Tibial nerve (tissue), 4 donors: ENCODE measurements around the gene LRG1. TPM values are rescaled to one million over a fixed set of nuclear protein-coding genes. Genes with fewer than 3 reads are reported as not detected.

Experiments used
- DNase-seq, 2 donors: peaks; one replicate each; pipeline ENCODE4 v3.0.0-alpha.2; 2019; ENCODE audit warnings: low spot score in 2 of 2
- H3K27ac ChIP-seq, 4 donors: fragments of 200-600 bp; sonication (generic) in 3 of 4; one replicate each; pipeline ENCODE4 v1.5.1; 2017 to 2019; ENCODE audit warnings: mild to moderate bottlenecking in 1 of 4
- H3K27me3 ChIP-seq, 2 donors: fragments of 200-600 bp; sonication (generic) in 1 of 2; one replicate each; pipeline versions ENCODE4 v1.5.1 to v1.6.0; 2017 to 2019
- H3K36me3 ChIP-seq, 3 donors: fragments of 200-600 bp; sonication (generic); one replicate each; pipeline ENCODE4 v1.5.1; 2018 to 2019
- H3K4me1 ChIP-seq, 4 donors: fragments of 200-600 bp; sonication (generic) in 3 of 4; one replicate each; pipeline ENCODE4 v1.5.1; 2017 to 2019
- H3K4me3 ChIP-seq, 4 donors: fragments of 200-600 bp; sonication (generic) in 3 of 4; one replicate each; pipeline ENCODE4 v1.5.1; 2017 to 2019; ENCODE audit warnings: mild to moderate bottlenecking in 1 of 4, moderate library complexity in 1 of 4
- H3K9me3 ChIP-seq, 4 donors: fragments of 200-600 bp; sonication (generic) in 3 of 4; one replicate each; pipeline ENCODE4 v1.5.1; 2017 to 2019
- EP300 ChIP-seq, 2 donors: sonication (generic); formaldehyde crosslinking; IDR thresholded peaks; one replicate each; pipeline ENCODE4 v1.6.1; 2017; ENCODE audit warnings: antibody characterized with exemption in 2 of 2, mild to moderate bottlenecking in 1 of 2
- POLR2A ChIP-seq, 2 donors: fragments of 450-650 bp; IDR thresholded peaks; one replicate each; pipeline ENCODE4 v1.6.1; 2017; ENCODE audit warnings: antibody characterized with exemption in 2 of 2, mild to moderate bottlenecking in 2 of 2, moderate library complexity in 2 of 2
- WGBS, 2 donors: methylation state at CpG; one replicate each; pipeline ENCODE4 v1.1.5; 2018; 5-methylcytosine and 5-hydroxymethylcytosine counted together
- total RNA-seq, 4 donors: library from RNA; depleted of rRNA; stranded (reverse); fragments of >200 nt; gene quantifications; one replicate each; pipeline ENCODE4 v1.1.0, GENCODE V29; 2016
- TF ChIP-seq, protein P1 (sequence below), 5 experiments: fragments of 200-600 bp in 3 of 5; fragments of 450-650 bp in 2 of 5; sonication (generic) in 3 of 5; IDR thresholded peaks; one replicate each; pipeline ENCODE4 v1.5.1; 2016 to 2019; ENCODE audit warnings: antibody characterized with exemption in 5 of 5, mild to moderate bottlenecking in 3 of 5, moderate library complexity in 2 of 5

LRG1 gene
- total RNA-seq, 4 donors from 2014 or later, result 0.66 to 2.5 (median 1.4) TPM

DNA sequence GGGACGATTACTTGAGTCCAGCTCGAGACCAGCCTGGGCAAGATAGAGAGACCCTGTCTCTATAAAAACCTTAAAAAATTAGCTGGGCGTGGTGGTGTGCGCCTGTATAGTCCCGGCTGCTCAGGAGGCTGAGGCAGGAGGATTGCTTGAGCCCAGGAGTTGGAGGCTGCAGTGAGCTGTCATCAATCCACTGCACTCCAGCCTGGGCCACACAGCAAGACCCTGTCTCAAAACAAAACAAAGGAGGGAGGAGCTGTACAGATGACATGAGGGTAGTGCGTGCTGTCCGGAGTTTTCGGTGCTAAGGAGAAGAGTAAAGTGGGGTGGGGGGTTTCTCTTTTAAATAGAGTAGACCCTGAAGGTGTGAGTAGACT is 45.2 kb downstream of the LRG1 start:
- no peak overlapping the region for H3K27ac ChIP-seq
- no peaks in the 10 kb centered on the region for H3K9me3 ChIP-seq
- no peak for DNase-seq
- H3K36me3 ChIP-seq, result peaks cover 8 to 91% (median 19%) of the 10 kb centered on the region in 3 donors
- TF ChIP-seq EP300 (IDR thresholded peaks at IDR 0.05) (no peak), POLR2A (IDR thresholded peaks at IDR 0.05) (no peak)
- TF ChIP-seq, protein P1, sequence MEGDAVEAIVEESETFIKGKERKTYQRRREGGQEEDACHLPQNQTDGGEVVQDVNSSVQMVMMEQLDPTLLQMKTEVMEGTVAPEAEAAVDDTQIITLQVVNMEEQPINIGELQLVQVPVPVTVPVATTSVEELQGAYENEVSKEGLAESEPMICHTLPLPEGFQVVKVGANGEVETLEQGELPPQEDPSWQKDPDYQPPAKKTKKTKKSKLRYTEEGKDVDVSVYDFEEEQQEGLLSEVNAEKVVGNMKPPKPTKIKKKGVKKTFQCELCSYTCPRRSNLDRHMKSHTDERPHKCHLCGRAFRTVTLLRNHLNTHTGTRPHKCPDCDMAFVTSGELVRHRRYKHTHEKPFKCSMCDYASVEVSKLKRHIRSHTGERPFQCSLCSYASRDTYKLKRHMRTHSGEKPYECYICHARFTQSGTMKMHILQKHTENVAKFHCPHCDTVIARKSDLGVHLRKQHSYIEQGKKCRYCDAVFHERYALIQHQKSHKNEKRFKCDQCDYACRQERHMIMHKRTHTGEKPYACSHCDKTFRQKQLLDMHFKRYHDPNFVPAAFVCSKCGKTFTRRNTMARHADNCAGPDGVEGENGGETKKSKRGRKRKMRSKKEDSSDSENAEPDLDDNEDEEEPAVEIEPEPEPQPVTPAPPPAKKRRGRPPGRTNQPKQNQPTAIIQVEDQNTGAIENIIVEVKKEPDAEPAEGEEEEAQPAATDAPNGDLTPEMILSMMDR (IDR thresholded peaks at IDR 0.05), result no peak
- H3K4me1 ChIP-seq, result no peaks in the 10 kb centered on the region
- H3K27me3 ChIP-seq, result no peaks in the 10 kb centered on the region
- 94 to 95% methylated on average over 8 of the region's 8 CpGs for WGBS, 2 donors
- no peak overlapping the region for H3K4me3 ChIP-seq

DNA sequence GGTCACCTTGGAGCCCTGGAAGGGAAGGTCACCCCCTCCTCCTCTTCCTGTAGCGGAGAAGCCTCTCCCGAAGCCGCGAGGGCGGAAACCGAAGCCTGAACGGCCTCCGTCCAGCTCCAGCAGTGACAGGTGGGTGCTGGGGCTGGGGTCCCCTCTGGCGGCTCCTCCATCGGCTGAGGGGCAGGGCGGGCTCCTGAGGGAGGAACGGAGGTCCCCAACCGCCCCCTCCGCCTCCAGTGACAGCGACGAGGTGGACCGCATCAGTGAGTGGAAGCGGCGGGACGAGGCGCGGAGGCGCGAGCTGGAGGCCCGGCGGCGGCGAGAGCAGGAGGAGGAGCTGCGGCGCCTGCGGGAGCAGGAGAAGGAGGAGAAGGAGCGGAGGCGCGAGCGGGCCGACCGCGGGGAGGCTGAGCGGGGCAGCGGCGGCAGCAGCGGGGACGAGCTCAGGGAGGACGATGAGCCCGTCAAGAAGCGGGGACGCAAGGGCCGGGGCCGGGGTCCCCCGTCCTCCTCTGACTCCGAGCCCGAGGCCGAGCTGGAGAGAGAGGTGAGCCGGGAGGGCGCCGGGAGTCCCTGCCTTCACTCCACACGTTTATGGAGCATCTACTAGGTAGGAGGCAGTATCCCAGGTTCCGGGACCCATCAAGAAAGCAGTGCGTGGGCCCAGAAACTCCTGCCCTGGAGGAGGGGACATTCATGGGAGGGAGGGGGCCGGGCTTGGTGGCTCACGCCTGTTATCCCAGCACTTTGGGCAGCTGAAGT is 45.7 kb downstream of the LRG1 start:
- no peaks in the 10 kb centered on the region for H3K4me1 ChIP-seq
- TF ChIP-seq, protein P1 (IDR thresholded peaks at IDR 0.05), result no peak
- no peak for TF ChIP-seq EP300 (IDR thresholded peaks at IDR 0.05)
- TF ChIP-seq POLR2A (IDR thresholded peaks at IDR 0.05), result no peak
- H3K36me3 ChIP-seq, result peaks cover 8 to 91% (median 19%) of the 10 kb centered on the region in 3 donors
- no peak for DNase-seq
- no peaks in the 10 kb centered on the region for H3K27me3 ChIP-seq
- 94% methylated on average over 61 of the region's 61 CpGs for WGBS, 2 donors
- H3K9me3 ChIP-seq, result no peaks in the 10 kb centered on the region
- no peak overlapping the region for H3K27ac ChIP-seq
- no peak overlapping the region for H3K4me3 ChIP-seq

DNA sequence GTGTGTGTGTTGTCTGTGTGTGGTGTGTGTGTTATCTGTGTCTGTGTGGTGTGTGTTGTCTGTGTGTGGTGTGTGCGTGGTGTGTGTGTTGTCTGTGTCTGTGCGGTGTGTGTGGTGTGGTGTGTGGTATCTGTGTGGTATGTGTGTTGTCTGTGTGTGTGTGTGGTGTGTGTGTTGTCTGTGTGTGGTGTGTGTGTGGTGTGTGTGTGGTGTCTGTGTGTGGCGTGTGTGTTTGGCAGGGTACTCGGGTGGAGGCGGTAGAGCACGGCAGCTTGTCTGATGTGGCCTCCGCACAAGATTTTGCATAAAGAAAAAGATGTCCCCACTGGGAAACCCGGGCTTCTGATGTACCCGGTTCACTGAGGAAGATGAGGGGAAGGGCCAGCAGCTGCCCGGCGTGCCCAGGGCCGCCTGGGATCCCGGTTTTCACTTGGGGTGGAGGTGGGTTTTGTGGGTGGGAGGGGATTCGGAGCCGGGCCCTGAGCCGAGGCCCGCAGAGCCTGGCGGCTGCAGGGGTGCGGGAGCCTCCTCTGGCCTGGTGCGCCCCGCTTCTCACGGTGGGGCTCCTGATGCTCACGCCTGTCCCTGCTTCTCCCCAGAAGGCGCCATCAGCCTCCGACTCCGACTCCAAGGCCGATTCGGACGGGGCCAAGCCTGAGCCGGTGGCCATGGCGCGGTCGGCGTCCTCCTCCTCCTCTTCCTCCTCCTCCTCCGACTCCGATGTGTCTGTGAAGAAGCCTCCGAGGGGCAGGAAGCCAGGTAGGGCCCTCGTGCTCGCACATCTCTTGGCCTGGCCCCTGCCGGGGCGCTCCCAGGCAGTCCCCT is 46.5 kb downstream of the LRG1 start:
- no peak for DNase-seq
- TF ChIP-seq POLR2A (IDR thresholded peaks at IDR 0.05) (no peak), EP300 (IDR thresholded peaks at IDR 0.05) (no peak)
- TF ChIP-seq, protein P1 (IDR thresholded peaks at IDR 0.05), result no peak
- no peaks in the 10 kb centered on the region for H3K4me1 ChIP-seq
- H3K4me3 ChIP-seq, result no peak overlapping the region
- H3K9me3 ChIP-seq, result no peaks in the 10 kb centered on the region
- WGBS, 2 donors, result 88 to 92% methylated on average over 28 to 36 of the region's 41 CpGs
- H3K36me3 ChIP-seq, result peaks cover 7 to 91% (median 19%) of the 10 kb centered on the region in 3 donors
- H3K27ac ChIP-seq, result no peak overlapping the region
- H3K27me3 ChIP-seq, result no peaks in the 10 kb centered on the region

DNA sequence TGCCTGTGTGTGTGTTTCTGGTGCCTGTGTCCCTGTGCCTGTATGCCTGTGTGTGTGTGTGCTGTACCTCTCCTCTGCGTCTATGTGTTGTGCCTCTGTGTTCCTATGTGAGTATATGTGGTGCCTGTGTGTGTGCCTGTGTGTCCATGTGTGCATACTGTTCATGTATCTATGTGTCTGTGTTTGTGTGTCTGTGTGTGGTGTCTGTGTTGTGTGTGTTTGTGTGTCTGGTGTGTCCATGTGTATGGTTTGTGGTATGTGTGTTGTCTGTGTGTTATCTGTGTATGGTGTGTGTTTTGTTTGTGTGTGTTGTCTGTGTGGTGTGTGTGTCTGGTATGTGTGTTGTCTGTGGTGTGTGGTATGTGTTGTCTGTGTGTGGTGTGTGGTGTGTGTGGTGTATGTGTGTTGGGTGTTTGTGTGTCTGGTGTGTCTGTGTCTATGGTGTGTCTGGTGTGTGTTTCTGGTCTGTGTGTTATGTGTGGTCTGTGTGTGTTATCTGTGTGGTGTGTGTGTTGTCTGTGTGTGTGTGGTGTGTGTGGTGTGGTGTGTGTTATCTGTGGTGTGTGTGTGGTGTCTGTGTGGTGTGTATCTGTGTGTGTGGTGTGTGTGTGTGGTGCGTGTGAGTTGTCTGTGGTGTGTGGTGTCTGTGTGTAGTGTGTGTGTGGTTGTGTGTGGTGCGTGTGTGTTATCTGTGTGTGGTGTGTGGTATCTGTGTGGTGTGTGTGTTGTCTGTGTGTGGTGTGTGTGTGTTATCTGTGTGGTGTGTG is 47.3 kb downstream of the LRG1 start:
- H3K36me3 ChIP-seq, result peaks cover 6 to 91% (median 14%) of the 10 kb centered on the region in 3 donors
- no peaks in the 10 kb centered on the region for H3K9me3 ChIP-seq
- no peaks in the 10 kb centered on the region for H3K4me1 ChIP-seq
- TF ChIP-seq POLR2A (IDR thresholded peaks at IDR 0.05) (no peak), EP300 (IDR thresholded peaks at IDR 0.05) (no peak)
- TF ChIP-seq, protein P1 (IDR thresholded peaks at IDR 0.05), result no peak
- WGBS, 2 donors, result 88 to 92% methylated on average over 3 of the region's 3 CpGs
- H3K4me3 ChIP-seq, result no peak overlapping the region
- no peak for DNase-seq
- no peak overlapping the region for H3K27ac ChIP-seq
- no peaks in the 10 kb centered on the region for H3K27me3 ChIP-seq
